Stimulated activated naive CD4-positive, alpha-beta T cell (primary cell): ENCODE results near the gene SLA2.
"Not testable (repeated sequence)": the region's sequence is repeated elsewhere in the genome, so short reads cannot be mapped to it uniquely, and the experiment has no call there.

ENCODE experiments used
- DNase-seq, 6 experiments: peaks; one replicate each; lab custom pipeline; 2025; lab: John Stamatoyannopoulos, UW

Gene SLA2

DNA sequence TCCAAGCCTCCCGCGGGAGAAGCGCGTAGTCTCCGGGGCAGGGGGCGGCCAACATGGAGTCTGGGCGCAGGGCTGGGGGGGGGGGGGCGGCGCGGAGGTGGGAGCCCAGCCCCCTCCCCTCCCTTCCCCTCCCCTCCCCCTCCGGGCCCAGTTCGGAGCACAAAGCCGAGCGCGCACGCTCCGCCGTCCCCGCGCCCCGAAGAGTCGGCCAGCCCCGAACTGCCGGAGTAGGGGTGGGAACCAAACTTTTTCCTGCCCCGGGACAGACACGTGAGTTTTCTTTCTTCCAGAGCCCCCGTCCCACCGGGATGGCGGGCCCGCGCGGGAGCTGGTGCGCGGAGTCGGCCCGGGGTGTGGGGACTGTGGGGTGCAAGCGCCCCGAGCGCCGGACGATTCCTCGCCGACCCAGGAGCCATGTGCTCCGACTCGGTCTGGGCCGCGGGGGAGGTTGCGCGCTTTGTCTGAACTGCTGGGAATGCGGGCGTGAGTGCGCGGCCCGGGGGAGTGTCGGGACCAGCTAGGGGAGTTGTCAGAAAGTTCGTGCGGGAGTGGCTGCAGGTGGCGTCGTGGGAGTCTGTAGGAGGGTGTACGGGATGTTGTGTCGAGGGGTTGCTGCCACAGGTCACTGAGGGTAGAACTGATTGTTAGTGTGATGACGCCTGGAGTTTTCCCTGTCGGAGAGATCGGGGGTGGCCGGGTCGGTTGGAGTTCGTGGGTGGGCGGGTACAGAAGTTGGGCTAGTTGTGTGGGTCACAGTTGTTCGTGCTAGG, 71.4 kb downstream of the SLA2 start:
- peak; percentile 29 to 69 (median 54) for DNase-seq

DNA sequence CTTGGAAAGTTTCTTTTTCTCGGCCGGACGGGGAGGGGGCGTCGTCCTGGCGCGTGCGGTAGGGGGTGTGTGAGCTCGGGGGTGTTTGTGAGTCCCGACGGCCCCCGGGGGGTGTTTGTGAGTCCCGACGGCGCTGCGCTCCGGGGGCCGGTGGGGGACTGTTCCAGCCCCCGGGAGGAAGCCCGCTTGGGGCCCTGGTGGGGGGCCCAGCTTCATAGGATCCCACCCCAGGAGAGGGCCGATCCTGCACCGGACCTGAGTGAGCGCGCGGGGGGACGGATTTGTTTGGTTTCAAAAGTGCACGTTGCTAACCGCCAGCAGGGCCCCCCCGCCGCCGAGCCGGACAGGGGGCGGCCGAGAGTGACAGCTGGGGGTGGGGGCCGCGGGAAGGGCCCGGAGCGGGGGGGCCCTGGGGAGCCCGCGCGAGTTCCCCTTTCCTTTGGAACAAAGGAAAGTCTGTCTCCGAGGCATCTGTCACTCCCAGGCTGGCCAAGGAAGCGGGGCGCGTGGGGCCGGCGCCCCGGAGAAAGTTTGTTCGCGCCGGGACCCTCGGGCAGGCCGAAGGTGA, 72.1 kb downstream of the SLA2 start:
- peak; percentile 29 to 67 (median 52) for DNase-seq

DNA sequence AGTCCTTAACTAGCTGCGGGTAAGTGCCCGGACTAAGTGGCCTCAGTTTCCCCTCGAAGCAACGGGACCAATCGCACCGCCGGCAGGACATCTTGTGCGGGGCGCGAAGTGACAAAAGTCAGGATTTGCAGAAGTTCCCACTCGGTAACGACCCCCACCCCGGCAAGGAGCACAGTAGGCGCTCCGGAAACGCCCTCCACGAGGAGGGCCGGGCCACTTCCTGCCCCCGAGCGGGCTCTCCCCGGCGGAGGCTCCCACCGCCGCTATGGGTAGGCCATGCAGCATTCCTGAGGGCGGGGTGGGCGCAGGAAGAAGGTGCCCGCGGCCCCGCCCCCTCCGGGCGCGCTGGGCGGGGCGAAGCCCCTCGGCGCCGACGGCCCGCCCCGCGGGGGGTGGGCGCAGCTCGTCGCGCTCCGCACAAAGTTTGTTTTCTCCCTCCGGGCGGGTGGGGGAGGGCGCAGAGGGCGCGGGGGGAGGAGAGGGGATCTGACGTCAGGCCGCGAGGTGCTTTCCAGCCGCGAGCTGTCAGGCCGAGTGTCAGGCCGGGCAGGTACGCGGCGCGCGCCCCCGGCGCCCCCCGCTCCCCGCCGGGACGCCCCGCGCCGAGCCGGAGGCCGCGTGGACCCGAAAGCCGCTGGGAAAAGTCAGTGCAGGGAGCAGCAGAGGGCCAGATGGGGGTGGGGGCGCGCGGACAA, 72.7 kb downstream of the SLA2 start, which contains the start of gene TGIF2:
TSS of gene TGIF2 (plus strand) at position 495 of the 695 bp plus-strand sequence. CDS start 5,178 bp downstream, outside the sequence.
- peak; percentile 90 to 95 (median 91) for DNase-seq

DNA sequence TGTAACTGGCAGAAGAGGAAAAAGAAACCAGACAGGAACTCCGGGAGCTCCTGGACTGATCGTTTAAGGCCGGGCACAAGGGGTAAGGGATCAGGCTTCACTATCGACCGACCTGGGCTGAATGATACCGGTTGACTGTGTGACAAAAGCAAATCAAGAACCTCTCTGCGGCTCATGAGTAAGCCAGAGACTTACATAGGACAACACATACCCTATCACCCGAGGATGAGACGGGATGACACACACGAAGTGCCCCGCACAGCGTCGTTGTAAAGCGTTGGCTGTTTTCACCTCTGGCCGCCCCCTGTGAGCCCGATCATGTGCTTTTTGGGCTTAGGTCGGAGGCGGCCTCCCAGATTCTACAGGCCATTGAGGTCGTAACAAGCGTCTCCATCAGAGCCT, 73.3 kb downstream of the SLA2 start:
- DNase-seq, result peak in 5 of 6 experiments; percentile 55 to 86 (median 67)

DNA sequence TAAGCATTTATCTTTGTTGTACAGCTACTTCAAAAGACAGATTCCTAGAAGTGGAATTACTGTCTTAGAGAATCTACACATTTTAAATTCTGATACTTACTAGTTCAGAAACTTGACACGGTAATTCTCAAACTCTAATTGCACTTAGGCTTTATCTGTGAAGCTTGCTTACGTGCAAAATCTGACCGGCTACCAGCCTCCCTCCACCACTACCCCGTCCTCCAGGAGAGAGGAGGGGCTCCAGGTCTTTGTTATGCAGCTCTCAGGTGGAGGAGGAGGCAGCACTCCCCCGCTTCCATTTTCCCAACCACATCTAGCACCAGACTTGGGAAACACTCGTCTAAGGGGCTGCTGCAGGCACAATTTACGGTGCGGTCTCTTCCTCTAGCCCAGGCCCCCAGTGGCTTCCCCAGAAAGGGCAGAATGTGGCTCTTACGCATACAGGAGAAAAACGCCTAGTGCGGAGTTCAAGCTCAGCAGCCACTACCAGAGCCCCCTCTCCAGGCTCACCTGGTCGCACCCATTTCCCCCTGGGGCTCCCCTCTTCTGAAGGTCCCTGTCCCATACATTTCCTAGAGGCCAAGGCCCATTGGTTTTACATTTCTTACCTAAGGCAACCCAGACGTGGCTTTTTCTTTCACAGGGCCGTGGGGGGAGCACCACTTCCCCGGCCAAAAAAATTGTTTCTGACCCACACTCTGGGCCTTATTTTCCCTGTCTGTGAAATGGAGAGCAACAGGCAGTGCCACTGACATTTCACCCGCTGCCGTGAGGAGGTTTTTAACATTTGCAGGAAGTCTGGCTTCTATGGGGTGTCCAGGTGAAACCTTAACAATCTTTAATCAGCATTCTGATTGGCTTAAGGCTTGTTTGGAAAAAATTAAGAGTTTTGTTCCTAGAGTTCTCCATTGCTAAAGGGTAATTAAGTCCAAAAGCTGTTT, 74.2 kb downstream of the SLA2 start:
- peak in 1 of 6 experiments; percentile 15 for DNase-seq

DNA sequence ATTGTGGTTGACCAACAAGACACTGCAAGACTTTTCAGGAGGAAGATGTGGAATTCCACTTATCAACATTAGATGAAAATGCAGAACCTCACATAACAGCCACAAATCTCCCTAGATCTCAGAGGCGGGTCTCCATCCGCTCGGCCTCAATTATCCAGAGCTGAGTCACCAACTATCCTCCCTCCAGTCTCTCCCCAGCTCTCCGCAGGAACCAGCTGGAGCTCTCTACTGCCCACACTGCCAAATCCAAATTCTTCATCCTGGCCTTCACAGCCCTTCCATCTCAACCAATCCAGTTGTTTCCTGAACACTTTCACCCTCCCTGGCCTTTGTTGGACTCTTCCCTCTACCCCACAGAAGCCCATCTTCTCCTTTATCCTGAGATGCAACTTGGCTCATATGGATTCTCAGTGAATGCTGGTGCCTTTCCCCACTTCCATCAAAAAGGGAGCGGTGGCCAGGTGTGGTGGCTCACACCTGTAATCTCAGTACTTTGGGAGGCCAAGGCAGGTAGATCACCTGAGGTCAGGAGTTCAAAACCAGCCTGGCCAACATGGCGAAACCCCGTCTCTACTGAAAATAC, 76.1 kb downstream of the SLA2 start:
- DNase-seq, result no peak

DNA sequence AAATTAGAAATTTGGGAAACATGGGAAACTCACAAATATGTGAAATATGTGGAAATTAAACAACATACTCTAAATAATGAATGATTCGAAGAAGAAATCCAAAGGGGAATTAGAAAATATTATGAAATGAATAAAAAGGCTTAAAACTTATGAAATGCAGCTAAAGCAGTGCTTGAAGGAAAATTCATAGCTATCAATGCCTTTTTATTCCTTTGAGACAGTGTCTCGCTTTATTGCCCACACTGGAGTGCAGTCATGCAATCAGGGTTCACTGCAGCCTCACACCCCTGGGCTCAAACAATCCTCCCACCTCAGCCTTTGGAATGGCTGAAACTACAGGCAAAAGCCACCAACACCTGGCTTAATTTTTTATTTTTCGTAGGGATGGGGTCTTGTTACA, 80.5 kb downstream of the SLA2 start:
- no peak for DNase-seq

DNA sequence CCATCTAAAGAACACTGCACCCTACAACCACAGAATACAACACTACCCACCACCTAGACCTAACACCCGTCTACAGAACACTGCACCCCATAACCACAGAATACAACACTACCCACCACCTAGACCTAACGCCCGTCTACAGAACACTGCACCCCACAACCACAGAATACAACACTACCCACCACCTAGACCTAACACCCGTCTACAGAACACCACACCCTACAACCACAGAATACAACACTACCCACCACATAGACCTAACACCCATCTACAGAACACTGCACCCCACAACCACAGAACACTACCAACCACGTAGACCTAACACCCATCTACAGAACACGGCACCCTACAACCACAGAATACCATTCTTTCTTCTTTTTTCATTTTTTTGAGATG, 81.3 kb downstream of the SLA2 start:
- DNase-seq, result not testable (repeated sequence)

DNA sequence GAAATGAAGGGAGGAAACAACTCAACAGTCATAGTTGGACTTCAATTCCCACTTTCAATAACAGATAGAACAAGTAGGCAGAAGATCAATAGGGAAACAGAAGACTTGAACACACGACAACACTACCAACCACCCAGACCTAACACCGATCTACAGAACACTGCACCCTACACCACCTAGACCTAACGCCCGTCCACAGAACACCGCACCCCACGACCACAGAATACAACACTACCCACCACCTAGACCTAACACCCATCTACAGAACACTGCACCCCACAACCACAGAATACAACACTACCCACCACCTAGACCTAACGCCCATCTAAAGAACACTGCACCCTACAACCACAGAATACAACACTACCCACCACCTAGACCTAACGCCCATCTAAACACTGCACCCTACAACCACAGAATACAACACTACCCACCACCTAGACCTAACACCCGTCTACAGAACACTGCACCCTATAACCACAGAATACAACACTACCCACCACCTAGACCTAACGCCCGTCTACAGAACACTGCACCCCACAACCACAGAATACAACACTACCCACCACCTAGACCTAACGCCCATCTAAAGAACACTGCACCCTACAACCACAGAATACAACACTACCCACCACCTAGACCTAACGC, 81.8 kb downstream of the SLA2 start:
- DNase-seq, result not testable (repeated sequence)

DNA sequence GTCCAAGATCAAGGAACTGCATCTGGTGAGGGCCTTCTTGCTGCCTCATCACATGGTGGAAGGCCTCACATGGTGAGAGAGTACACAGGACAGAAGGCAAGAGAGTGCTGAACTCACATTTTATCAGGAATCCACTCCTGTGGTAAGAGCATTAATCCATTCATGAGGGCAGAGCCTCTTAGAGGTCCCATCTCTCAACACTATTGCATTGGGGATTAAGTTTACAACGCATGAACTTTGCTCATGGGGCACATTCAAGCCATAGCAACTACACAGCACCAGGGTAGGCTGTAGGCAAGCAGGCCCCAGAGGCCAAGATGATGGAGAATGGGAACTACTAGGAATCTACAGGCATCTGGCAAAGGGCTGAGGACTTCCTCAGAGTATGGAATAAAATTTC, 82.6 kb downstream of the SLA2 start:
- DNase-seq, result no peak

DNA sequence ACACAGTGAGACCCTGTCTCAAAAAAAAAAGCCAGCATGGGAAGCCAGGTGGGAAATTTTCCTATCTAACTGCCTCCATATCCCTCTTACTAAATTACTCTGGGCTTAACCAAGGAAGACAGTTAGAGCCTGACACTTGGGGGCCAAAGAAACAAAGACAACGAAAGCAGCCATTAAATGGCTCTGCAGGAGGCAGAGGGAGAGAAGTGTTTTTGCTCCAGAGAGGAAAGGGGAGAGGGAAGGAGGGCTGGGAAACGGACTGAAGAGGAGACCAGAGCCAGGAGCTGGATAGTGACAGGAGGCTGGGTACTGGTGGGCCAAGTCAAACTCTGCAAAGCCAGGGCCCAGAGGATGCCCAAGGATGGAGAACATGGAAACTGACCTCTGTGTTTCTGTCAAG, 83.3 kb downstream of the SLA2 start:
- no peak for DNase-seq
